ENCODE results near the gene AKAP4. TPM values are rescaled to one million over a fixed set of nuclear protein-coding genes. Genes with fewer than 3 reads are reported as not detected.

The AKAP4 gene, protein sequence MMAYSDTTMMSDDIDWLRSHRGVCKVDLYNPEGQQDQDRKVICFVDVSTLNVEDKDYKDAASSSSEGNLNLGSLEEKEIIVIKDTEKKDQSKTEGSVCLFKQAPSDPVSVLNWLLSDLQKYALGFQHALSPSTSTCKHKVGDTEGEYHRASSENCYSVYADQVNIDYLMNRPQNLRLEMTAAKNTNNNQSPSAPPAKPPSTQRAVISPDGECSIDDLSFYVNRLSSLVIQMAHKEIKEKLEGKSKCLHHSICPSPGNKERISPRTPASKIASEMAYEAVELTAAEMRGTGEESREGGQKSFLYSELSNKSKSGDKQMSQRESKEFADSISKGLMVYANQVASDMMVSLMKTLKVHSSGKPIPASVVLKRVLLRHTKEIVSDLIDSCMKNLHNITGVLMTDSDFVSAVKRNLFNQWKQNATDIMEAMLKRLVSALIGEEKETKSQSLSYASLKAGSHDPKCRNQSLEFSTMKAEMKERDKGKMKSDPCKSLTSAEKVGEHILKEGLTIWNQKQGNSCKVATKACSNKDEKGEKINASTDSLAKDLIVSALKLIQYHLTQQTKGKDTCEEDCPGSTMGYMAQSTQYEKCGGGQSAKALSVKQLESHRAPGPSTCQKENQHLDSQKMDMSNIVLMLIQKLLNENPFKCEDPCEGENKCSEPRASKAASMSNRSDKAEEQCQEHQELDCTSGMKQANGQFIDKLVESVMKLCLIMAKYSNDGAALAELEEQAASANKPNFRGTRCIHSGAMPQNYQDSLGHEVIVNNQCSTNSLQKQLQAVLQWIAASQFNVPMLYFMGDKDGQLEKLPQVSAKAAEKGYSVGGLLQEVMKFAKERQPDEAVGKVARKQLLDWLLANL
- total RNA-seq, result not detected

DNA sequence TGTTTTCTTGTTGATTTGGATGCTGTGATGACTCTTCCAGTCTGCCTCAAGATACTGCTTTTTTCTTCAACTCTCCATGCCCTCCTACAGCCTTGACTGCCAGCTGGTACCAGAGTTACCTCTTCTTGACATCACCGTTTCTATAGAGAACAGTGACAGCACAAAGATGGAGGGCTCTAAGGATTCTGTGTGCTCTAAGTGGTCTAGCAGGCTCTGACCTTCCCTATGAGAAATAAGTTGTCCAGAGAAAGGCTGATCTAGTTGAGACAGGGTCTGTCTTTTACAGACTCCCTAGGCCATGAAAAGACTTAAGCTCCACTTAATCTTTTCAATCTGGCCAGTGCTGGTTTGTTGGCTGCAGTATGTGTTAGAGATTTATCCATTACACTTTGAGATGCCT, at the start of gene AKAP4:
Gene AKAP4 (minus strand): TSS at position 101 of the 400 bp plus-strand sequence. CDS start 118 bp downstream, outside the sequence.
- intact Hi-C loops (cut with DNase I; ENCODE audit: low total_unique reads), result no loop called here
- Histone ChIP-seq H3K27me3 (peaks cover 0 to 55% of the 10 kb centered on the region in 2 donors), H3K4me1 (no peaks in the 10 kb centered on the region), H3K9me3 (no peaks in the 10 kb centered on the region), H3K27ac (no peak within 1 kb of the TSS), H3K4me3 (no peak within 1 kb of the TSS), H3K36me3 (no peaks in the 10 kb centered on the region)
- DNase-seq (ENCODE audit: low spot score in 2 of 2), result no peak
- TF ChIP-seq POLR2AphosphoS5 (IDR thresholded peaks at IDR 0.05) (no peak), POLR2A (IDR thresholded peaks at IDR 0.05) (no peak)
- TF ChIP-seq, protein P1, sequence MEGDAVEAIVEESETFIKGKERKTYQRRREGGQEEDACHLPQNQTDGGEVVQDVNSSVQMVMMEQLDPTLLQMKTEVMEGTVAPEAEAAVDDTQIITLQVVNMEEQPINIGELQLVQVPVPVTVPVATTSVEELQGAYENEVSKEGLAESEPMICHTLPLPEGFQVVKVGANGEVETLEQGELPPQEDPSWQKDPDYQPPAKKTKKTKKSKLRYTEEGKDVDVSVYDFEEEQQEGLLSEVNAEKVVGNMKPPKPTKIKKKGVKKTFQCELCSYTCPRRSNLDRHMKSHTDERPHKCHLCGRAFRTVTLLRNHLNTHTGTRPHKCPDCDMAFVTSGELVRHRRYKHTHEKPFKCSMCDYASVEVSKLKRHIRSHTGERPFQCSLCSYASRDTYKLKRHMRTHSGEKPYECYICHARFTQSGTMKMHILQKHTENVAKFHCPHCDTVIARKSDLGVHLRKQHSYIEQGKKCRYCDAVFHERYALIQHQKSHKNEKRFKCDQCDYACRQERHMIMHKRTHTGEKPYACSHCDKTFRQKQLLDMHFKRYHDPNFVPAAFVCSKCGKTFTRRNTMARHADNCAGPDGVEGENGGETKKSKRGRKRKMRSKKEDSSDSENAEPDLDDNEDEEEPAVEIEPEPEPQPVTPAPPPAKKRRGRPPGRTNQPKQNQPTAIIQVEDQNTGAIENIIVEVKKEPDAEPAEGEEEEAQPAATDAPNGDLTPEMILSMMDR (IDR thresholded peaks at IDR 0.05), result no peak

DNA sequence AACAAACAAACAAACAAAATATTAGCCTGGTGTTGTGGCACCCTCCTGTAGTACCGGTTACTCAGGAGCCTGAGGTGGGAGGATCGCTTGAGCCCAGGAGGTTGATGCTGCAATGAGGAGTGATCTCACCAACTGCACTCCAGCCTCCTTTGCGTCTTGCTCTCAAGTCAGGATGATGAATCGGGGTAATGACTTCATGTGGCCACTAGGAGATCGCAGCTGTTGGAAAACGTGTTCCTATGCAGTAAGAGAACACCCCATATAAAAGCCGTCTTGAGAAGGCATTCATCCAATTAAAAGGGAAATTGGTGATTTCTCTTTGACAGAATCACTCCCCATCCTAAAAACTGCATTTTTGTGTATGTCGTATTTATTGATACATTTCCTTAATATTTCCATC, 10.7 kb upstream of the AKAP4 start:
- no peaks in the 10 kb centered on the region for H3K36me3 ChIP-seq
- TF ChIP-seq POLR2A (IDR thresholded peaks at IDR 0.05), result no peak
- no peak for TF ChIP-seq POLR2AphosphoS5 (IDR thresholded peaks at IDR 0.05)
- TF ChIP-seq, protein P1 (IDR thresholded peaks at IDR 0.05), result no peak
- intact Hi-C loops (cut with DNase I; ENCODE audit: low total_unique reads), result no loop called here
- H3K27ac ChIP-seq, result no peak overlapping the region
- H3K4me1 ChIP-seq, result no peaks in the 10 kb centered on the region
- no peak overlapping the region for H3K4me3 ChIP-seq
- no peak for DNase-seq (ENCODE audit: low spot score in 2 of 2)
- H3K9me3 ChIP-seq, result no peaks in the 10 kb centered on the region
- peaks cover 0 to 4% of the 10 kb centered on the region in 2 donors for H3K27me3 ChIP-seq

DNA sequence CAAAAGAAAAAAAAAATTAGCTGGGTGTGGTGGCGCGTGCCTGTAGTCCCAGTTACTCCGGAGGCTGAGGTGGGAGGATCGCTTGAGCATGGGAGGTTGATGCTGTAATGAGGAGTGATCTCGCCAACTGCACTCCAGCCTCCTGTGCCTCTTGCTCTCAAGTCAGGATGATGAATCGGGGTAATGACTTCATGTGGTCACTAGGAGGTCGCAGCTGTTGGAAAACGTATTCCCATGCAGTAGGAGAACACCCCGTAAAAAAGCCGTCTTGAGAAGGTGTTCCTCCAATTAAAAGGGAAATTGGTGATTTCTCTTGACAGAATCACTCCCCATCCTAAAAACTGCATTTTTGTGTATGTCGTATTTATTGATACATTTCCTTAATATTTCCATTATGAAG, 5.9 kb upstream of the AKAP4 start:
- no peaks in the 10 kb centered on the region for H3K4me1 ChIP-seq
- H3K27me3 ChIP-seq, result peaks cover 0 to 8% of the 10 kb centered on the region in 2 donors
- no peaks in the 10 kb centered on the region for H3K36me3 ChIP-seq
- H3K27ac ChIP-seq, result no peak overlapping the region
- no peaks in the 10 kb centered on the region for H3K9me3 ChIP-seq
- no peak for DNase-seq (ENCODE audit: low spot score in 2 of 2)
- no peak for TF ChIP-seq POLR2AphosphoS5 (IDR thresholded peaks at IDR 0.05)
- no peak for TF ChIP-seq POLR2A (IDR thresholded peaks at IDR 0.05)
- TF ChIP-seq, protein P1 (IDR thresholded peaks at IDR 0.05), result no peak
- intact Hi-C loops (cut with DNase I; ENCODE audit: low total_unique reads), result no loop called here
- no peak overlapping the region for H3K4me3 ChIP-seq

DNA sequence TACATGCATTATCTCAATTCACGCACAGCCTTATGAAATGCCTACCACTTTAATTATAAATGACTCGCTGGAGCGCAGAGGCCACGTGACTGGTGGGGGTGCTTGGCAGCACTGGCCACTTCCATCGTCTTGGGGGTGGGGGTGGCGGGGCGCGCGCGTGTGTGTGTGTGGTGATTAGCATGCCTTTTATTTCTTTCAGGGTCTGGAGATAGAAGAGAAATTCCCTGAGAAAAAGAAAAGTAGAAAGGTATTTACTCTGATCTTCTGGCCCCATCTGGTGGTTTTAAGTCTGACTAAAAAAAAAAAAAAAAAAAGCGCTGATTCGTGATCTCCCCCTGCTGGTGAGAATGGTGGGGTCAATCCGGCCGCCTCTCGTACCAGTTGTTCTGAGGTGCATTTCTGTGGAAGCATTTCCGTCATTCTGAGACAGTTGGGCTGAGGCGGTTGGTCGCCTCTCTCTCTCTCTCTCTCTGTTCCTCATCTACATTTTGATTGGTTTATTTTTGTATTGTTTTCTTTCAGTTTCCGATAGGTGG, 3.6 kb upstream of the AKAP4 start, which contains the start of gene CCNB3:
Gene CCNB3 (plus strand): TSS at position 402 of the 536 bp plus-strand sequence. CDS start 80,399 bp downstream, outside the sequence.
- peak; percentile 33 to 56 for DNase-seq (ENCODE audit: low spot score in 2 of 2)
- peaks cover 0 to 20% of the 10 kb centered on the region in 2 donors for H3K27me3 ChIP-seq
- H3K36me3 ChIP-seq, result no peaks in the 10 kb centered on the region
- no peaks in the 10 kb centered on the region for H3K9me3 ChIP-seq
- intact Hi-C loops (cut with DNase I; ENCODE audit: low total_unique reads), result no loop called here
- H3K4me3 ChIP-seq, result peak within 1 kb of the TSS; percentile 21 to 59 (median 38)
- H3K4me1 ChIP-seq, result no peaks in the 10 kb centered on the region
- TF ChIP-seq POLR2AphosphoS5 (IDR thresholded peaks at IDR 0.05) (no peak), POLR2A (IDR thresholded peaks at IDR 0.05) (no peak)
- TF ChIP-seq, protein P1 (IDR thresholded peaks at IDR 0.05), result peak; percentile 56 to 62 (median 59)
- no peak within 1 kb of the TSS for H3K27ac ChIP-seq
